ENCODE data around the gene BAG3.
A peak's percentile ranks its signal among the peaks of the same experiment; 100 is the strongest.

The BAG3 gene

DNA sequence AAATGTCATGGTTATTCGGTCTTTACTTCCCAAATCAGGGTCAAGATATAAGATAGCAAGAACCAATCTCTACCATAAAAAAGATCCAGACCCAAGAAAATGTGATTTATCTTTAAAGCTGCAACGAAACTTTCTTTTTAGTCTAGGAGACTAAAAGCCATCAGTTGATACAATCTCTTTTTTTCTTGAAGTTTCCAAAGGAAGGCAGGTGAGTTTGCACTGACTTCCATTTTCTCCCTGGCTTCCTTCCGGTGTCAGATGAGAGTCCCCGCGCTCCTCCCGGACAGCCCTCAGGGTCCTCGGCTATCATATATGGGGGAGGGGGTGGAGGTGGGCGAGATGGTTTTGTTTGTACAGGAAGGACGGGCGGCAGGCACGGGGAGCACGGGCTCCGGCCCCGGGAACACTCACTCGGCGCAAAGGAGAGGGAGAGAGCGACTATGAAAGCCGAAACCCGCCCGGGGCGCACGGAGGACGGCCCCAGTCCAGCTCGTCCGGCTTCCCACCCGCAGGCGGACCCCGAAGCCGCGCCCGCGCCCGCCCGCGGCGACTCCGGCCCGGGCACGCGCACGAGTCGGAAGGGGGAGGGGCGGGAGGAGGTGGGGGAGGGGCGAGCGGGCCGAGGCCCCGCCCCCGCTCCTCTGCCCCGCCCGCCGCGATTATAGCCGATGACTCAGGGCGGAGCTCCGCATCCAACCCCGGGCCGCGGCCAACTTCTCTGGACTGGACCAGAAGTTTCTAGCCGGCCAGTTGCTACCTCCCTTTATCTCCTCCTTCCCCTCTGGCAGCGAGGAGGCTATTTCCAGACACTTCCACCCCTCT is at the start of gene BAG3 (continued):
- TF ChIP-seq ZNF280D (tag by site-specific recombination; IDR thresholded peaks at IDR 0.05) (no peak), ZNF521 (tag by site-specific recombination; IDR thresholded peaks at IDR 0.05) (no peak), ZNF157 (tag by site-specific recombination; IDR thresholded peaks at IDR 0.05) (no peak), ZNF214 (tag by site-specific recombination; IDR thresholded peaks at IDR 0.05; ENCODE audit: borderline replicate concordance) (no peak), ZNF239 (tag by site-specific recombination; IDR thresholded peaks at IDR 0.05) (no peak), ZNF223 (tag by site-specific recombination; IDR thresholded peaks at IDR 0.05) (no peak), SCRT2 (tag by site-specific recombination; IDR thresholded peaks at IDR 0.05) (no peak), ZNF26 (tag by site-specific recombination; IDR thresholded peaks at IDR 0.05) (no peak), KLF17 (tag by site-specific recombination; IDR thresholded peaks at IDR 0.05) (0 out of 2 replicates have a peak, but pooled peaks have one; percentile 28), ZBTB6 (tag by site-specific recombination; IDR thresholded peaks at IDR 0.05) (no peak), ZNF768 (tag by site-specific recombination; IDR thresholded peaks at IDR 0.05) (no peak), ZNF571 (tag by site-specific recombination; IDR thresholded peaks at IDR 0.05) (no peak), ZNF302 (tag by site-specific recombination; IDR thresholded peaks at IDR 0.05; ENCODE audit: low read depth) (no peak), SETDB1 (IDR thresholded peaks at IDR 0.05; ENCODE audit: insufficient read length, low read length) (no peak), ZNF488 (tag by site-specific recombination; IDR thresholded peaks at IDR 0.05) (no peak), ZNF416 (tag by site-specific recombination; IDR thresholded peaks at IDR 0.05) (no peak), ZNF19 (tag by site-specific recombination; IDR thresholded peaks at IDR 0.05; ENCODE audit: low read depth) (no peak), ZNF138 (tag by site-specific recombination; IDR thresholded peaks at IDR 0.05; ENCODE audit: borderline replicate concordance) (no peak)
- TF ChIP-seq, protein P1, sequence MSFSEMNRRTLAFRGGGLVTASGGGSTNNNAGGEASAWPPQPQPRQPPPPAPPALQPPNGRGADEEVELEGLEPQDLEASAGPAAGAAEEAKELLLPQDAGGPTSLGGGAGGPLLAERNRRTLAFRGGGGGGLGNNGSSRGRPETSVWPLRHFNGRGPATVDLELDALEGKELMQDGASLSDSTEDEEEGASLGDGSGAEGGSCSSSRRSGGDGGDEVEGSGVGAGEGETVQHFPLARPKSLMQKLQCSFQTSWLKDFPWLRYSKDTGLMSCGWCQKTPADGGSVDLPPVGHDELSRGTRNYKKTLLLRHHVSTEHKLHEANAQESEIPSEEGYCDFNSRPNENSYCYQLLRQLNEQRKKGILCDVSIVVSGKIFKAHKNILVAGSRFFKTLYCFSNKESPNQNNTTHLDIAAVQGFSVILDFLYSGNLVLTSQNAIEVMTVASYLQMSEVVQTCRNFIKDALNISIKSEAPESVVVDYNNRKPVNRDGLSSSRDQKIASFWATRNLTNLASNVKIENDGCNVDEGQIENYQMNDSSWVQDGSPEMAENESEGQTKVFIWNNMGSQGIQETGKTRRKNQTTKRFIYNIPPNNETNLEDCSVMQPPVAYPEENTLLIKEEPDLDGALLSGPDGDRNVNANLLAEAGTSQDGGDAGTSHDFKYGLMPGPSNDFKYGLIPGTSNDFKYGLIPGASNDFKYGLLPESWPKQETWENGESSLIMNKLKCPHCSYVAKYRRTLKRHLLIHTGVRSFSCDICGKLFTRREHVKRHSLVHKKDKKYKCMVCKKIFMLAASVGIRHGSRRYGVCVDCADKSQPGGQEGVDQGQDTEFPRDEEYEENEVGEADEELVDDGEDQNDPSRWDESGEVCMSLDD (tag by site-specific recombination; IDR thresholded peaks at IDR 0.05), result peak; percentile 59
- TF ChIP-seq, protein P2, sequence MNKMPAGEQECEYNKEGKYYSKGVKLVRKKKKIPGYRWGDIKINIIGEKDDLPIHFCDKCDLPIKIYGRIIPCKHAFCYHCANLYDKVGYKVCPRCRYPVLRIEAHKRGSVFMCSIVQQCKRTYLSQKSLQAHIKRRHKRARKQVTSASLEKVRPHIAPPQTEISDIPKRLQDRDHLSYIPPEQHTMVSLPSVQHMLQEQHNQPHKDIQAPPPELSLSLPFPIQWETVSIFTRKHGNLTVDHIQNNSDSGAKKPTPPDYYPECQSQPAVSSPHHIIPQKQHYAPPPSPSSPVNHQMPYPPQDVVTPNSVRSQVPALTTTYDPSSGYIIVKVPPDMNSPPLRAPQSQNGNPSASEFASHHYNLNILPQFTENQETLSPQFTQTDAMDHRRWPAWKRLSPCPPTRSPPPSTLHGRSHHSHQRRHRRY (tag by site-specific recombination; IDR thresholded peaks at IDR 0.05), result no peak
- TF ChIP-seq, protein P3, sequence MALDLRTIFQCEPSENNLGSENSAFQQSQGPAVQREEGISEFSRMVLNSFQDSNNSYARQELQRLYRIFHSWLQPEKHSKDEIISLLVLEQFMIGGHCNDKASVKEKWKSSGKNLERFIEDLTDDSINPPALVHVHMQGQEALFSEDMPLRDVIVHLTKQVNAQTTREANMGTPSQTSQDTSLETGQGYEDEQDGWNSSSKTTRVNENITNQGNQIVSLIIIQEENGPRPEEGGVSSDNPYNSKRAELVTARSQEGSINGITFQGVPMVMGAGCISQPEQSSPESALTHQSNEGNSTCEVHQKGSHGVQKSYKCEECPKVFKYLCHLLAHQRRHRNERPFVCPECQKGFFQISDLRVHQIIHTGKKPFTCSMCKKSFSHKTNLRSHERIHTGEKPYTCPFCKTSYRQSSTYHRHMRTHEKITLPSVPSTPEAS (tag by site-specific recombination; IDR thresholded peaks at IDR 0.05), result no peak
- TF ChIP-seq, protein P4, sequence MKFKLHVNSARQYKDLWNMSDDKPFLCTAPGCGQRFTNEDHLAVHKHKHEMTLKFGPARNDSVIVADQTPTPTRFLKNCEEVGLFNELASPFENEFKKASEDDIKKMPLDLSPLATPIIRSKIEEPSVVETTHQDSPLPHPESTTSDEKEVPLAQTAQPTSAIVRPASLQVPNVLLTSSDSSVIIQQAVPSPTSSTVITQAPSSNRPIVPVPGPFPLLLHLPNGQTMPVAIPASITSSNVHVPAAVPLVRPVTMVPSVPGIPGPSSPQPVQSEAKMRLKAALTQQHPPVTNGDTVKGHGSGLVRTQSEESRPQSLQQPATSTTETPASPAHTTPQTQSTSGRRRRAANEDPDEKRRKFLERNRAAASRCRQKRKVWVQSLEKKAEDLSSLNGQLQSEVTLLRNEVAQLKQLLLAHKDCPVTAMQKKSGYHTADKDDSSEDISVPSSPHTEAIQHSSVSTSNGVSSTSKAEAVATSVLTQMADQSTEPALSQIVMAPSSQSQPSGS (tag by site-specific recombination; IDR thresholded peaks at IDR 0.05; ENCODE audit: low read depth), result no peak

Measured in HEK293 (cell line).